HG03064 (cell line): ENCODE results near the gene MICAL3.

Experiments used
- ATAC-seq: cut with Tn5 transposase; IDR thresholded peaks from one replicate; pipeline ENCODE4 v1.9.1; 2021; ENCODE audit warnings: low read depth; ENCODE audit not compliant: unreplicated experiment

The MICAL3 gene

GRCh38 chr22:17974703-17975372 lies 49.5 kb downstream of the MICAL3 start:
- ATAC-seq, result no peak

GRCh38 chr22:17974087-17974486 lies 50.3 kb downstream of the MICAL3 start:
- no peak for ATAC-seq

GRCh38 chr22:17973217-17973616 lies 51.1 kb downstream of the MICAL3 start:
- no peak for ATAC-seq

GRCh38 chr22:17972385-17973191 lies 51.8 kb downstream of the MICAL3 start:
- ATAC-seq, result no peak

- ATAC-seq, result no peak
These were observed 52.6 kb downstream of the MICAL3 start for GRCh38 chr22:17971711-17972110.

- no peak for ATAC-seq
These were observed 54.1 kb downstream of the MICAL3 start for GRCh38 chr22:17970201-17970708.

- ATAC-seq, result no peak
These were observed 54.7 kb downstream of the MICAL3 start for GRCh38 chr22:17969701-17970113.

- ATAC-seq, result no peak
These were observed 56.2 kb downstream of the MICAL3 start for GRCh38 chr22:17968126-17968525.

- no peak for ATAC-seq
These were observed 58.0 kb downstream of the MICAL3 start for GRCh38 chr22:17966403-17966717.

GRCh38 chr22:17965538-17966402 lies 58.6 kb downstream of the MICAL3 start:
- ATAC-seq, result no peak

- peak; percentile 75 for ATAC-seq
These were observed 59.7 kb downstream of the MICAL3 start for GRCh38 chr22:17964643-17965042.

- ATAC-seq, result no peak
These were observed 60.2 kb downstream of the MICAL3 start for GRCh38 chr22:17964156-17964555.

GRCh38 chr22:17963015-17963414 lies 61.3 kb downstream of the MICAL3 start:
- no peak for ATAC-seq

- ATAC-seq, result no peak
These were observed 62.2 kb downstream of the MICAL3 start for GRCh38 chr22:17962168-17962567.

GRCh38 chr22:17961446-17961729 lies 63.0 kb downstream of the MICAL3 start:
- no peak for ATAC-seq

GRCh38 chr22:17960695-17961445 lies 63.5 kb downstream of the MICAL3 start:
- ATAC-seq, result no peak

- ATAC-seq, result no peak
These were observed 64.3 kb downstream of the MICAL3 start for GRCh38 chr22:17960011-17960410.

GRCh38 chr22:17958166-17958565 lies 66.2 kb downstream of the MICAL3 start:
- no peak for ATAC-seq

- ATAC-seq, result no peak
These were observed 66.7 kb downstream of the MICAL3 start for GRCh38 chr22:17957693-17958092.

GRCh38 chr22:17957204-17957603 lies 67.2 kb downstream of the MICAL3 start:
- no peak for ATAC-seq

GRCh38 chr22:17956630-17957029 lies 67.7 kb downstream of the MICAL3 start:
- no peak for ATAC-seq
